ENCODE measurements around the gene FRMD5. TPM values are rescaled to one million over a fixed set of nuclear protein-coding genes. Genes with fewer than 3 reads are reported as not detected.

FRMD5 gene
- polyA plus RNA-seq, 1 donor from 2014 or later: 25.8 TPM

GRCh38 chr15:44058126-44058525, 136.9 kb downstream of the FRMD5 start:
- Histone ChIP-seq H3K27ac (ENCODE audit: low read length) (no peak overlapping the region), H3K27me3 (ENCODE audit: insufficient read depth, low read depth, low read length) (no peaks in the 10 kb centered on the region), H3K79me2 (replicated peaks; ENCODE audit: insufficient read depth, low read length) (no peaks in the 10 kb centered on the region), H3K9ac (ENCODE audit: low read length) (no peak overlapping the region), H3F3A (ENCODE audit: insufficient read depth, low read length, poor library complexity, severe bottlenecking) (no peaks in the 10 kb centered on the region), H3K9me2 (ENCODE audit: insufficient read depth, low read length) (no peaks in the 10 kb centered on the region), H2AFZ (ENCODE audit: low read depth, low read length) (no peak overlapping the region), H4K20me1 (ENCODE audit: insufficient read depth) (no peaks in the 10 kb centered on the region), H3K36me3 (ENCODE audit: insufficient read depth, low read length) (no peaks in the 10 kb centered on the region), H3K4me3 (ENCODE audit: low read length) (no peak overlapping the region), H3K4me2 (ENCODE audit: low read length) (no peak overlapping the region), H3K9me3 (ENCODE audit: low read length) (no peaks in the 10 kb centered on the region)
- TF ChIP-seq SMC3 (conservative IDR thresholded peaks at IDR 0.05; ENCODE audit: poor library complexity): no peak
- TF ChIP-seq CTCF (IDR thresholded peaks at IDR 0.05; ENCODE audit: poor library complexity, severe bottlenecking): no peak
- TF ChIP-seq EP300 (conservative IDR thresholded peaks at IDR 0.05; ENCODE audit: poor library complexity, severe bottlenecking): no peak

GRCh38 chr15:44045661-44046060, 149.4 kb downstream of the FRMD5 start:
- no peak for TF ChIP-seq MXI1 (conservative IDR thresholded peaks at IDR 0.05; ENCODE audit: poor library complexity, severe bottlenecking)
- no peak for TF ChIP-seq TAF1 (IDR thresholded peaks at IDR 0.05; ENCODE audit: low read depth)
- no peak for TF ChIP-seq POLR2AphosphoS5 (IDR thresholded peaks at IDR 0.05)
- no peak for TF ChIP-seq CTCF (IDR thresholded peaks at IDR 0.05; ENCODE audit: poor library complexity, severe bottlenecking)
- TF ChIP-seq SMC3 (conservative IDR thresholded peaks at IDR 0.05; ENCODE audit: poor library complexity): no peak
- Histone ChIP-seq H3K9me2 (ENCODE audit: insufficient read depth, low read length) (no peaks in the 10 kb centered on the region), H3K79me2 (replicated peaks; ENCODE audit: insufficient read depth, low read length) (no peaks in the 10 kb centered on the region), H3K27me3 (ENCODE audit: insufficient read depth, low read depth, low read length) (no peaks in the 10 kb centered on the region), H4K20me1 (ENCODE audit: insufficient read depth) (no peaks in the 10 kb centered on the region), H3K36me3 (ENCODE audit: insufficient read depth, low read length) (no peaks in the 10 kb centered on the region), H3K9me3 (ENCODE audit: low read length) (no peaks in the 10 kb centered on the region), H3K9ac (ENCODE audit: low read length) (no peak overlapping the region), H3F3A (ENCODE audit: insufficient read depth, low read length, poor library complexity, severe bottlenecking) (no peaks in the 10 kb centered on the region), H2AFZ (ENCODE audit: low read depth, low read length) (no peak overlapping the region), H3K27ac (ENCODE audit: low read length) (no peak overlapping the region), H3K4me3 (ENCODE audit: low read length) (no peak overlapping the region), H3K4me2 (ENCODE audit: low read length) (no peak overlapping the region)

- H3K9ac ChIP-seq (ENCODE audit: low read length): no peak overlapping the region
- H4K20me1 ChIP-seq (ENCODE audit: insufficient read depth): no peaks in the 10 kb centered on the region
- no peak for TF ChIP-seq MXI1 (conservative IDR thresholded peaks at IDR 0.05; ENCODE audit: poor library complexity, severe bottlenecking)
- no peak for TF ChIP-seq SMC3 (conservative IDR thresholded peaks at IDR 0.05; ENCODE audit: poor library complexity)
- no peak for TF ChIP-seq POLR2AphosphoS5 (IDR thresholded peaks at IDR 0.05)
- TF ChIP-seq CTCF (IDR thresholded peaks at IDR 0.05; ENCODE audit: poor library complexity, severe bottlenecking): no peak
- TF ChIP-seq RAD21 (conservative IDR thresholded peaks at IDR 0.05): no peak
- TF ChIP-seq EZH2 (IDR thresholded peaks at IDR 0.05; ENCODE audit: borderline replicate concordance, insufficient read depth, low read length, poor library complexity, severe bottlenecking): no peak
- TF ChIP-seq EP300 (conservative IDR thresholded peaks at IDR 0.05; ENCODE audit: poor library complexity, severe bottlenecking): no peak
- TF ChIP-seq TAF1 (IDR thresholded peaks at IDR 0.05; ENCODE audit: low read depth): no peak
- TF ChIP-seq REST (IDR thresholded peaks at IDR 0.05; ENCODE audit: borderline replicate concordance): no peak
- no peaks in the 10 kb centered on the region for H3K9me3 ChIP-seq (ENCODE audit: low read length)
- H3K36me3 ChIP-seq (ENCODE audit: insufficient read depth, low read length): no peaks in the 10 kb centered on the region
- H2AFZ ChIP-seq (ENCODE audit: low read depth, low read length): no peak overlapping the region
- H3F3A ChIP-seq (ENCODE audit: insufficient read depth, low read length, poor library complexity, severe bottlenecking): no peaks in the 10 kb centered on the region
- no peak overlapping the region for H3K4me2 ChIP-seq (ENCODE audit: low read length)
- H3K27ac ChIP-seq (ENCODE audit: low read length): no peak overlapping the region
- no peaks in the 10 kb centered on the region for H3K27me3 ChIP-seq (ENCODE audit: insufficient read depth, low read depth, low read length)
- H3K9me2 ChIP-seq (ENCODE audit: insufficient read depth, low read length): no peaks in the 10 kb centered on the region
- no peak overlapping the region for H3K4me3 ChIP-seq (ENCODE audit: low read length)
- H3K79me2 ChIP-seq (replicated peaks; ENCODE audit: insufficient read depth, low read length): no peaks in the 10 kb centered on the region
Measured at GRCh38 chr15:44045217-44045616, 149.9 kb downstream of the FRMD5 start.

Measured in neural cell (in vitro differentiated cells).